ENCODE results near the gene MCC. TPM values are rescaled to one million over a fixed set of nuclear protein-coding genes. Genes with fewer than 3 reads are reported as not detected.
A peak's percentile ranks its signal among the peaks of the same experiment; 100 is the strongest.

Gene MCC
- total RNA-seq, 2 donors from 2014 or later, result 7.5 to 9.9 TPM

- whole genome bisulfite sequencing, 2 donors, result 78 to 83% methylated on average over 7 of the region's 7 CpGs
- DNase-seq (no peak), ATAC-seq (no peak)
Measured at GRCh38 chr5:113252066-113252465, 236.2 kb downstream of the MCC start.

GRCh38 chr5:113250341-113250953 is 237.8 kb downstream of the MCC start:
- TF ChIP-seq, protein P1, sequence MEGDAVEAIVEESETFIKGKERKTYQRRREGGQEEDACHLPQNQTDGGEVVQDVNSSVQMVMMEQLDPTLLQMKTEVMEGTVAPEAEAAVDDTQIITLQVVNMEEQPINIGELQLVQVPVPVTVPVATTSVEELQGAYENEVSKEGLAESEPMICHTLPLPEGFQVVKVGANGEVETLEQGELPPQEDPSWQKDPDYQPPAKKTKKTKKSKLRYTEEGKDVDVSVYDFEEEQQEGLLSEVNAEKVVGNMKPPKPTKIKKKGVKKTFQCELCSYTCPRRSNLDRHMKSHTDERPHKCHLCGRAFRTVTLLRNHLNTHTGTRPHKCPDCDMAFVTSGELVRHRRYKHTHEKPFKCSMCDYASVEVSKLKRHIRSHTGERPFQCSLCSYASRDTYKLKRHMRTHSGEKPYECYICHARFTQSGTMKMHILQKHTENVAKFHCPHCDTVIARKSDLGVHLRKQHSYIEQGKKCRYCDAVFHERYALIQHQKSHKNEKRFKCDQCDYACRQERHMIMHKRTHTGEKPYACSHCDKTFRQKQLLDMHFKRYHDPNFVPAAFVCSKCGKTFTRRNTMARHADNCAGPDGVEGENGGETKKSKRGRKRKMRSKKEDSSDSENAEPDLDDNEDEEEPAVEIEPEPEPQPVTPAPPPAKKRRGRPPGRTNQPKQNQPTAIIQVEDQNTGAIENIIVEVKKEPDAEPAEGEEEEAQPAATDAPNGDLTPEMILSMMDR (IDR thresholded peaks at IDR 0.05), result no peak
- no peak for TF ChIP-seq POLR2A (IDR thresholded peaks at IDR 0.05)
- peak overlapping the region in 2 of 4 donors; percentile 10 to 43 for H3K27ac ChIP-seq
- H3K36me3 ChIP-seq (replicated peaks in 1 of 2; ENCODE audit: insufficient read depth in 1 of 2, low read depth in 2 of 2), result no peaks in the 10 kb centered on the region
- no peaks in the 10 kb centered on the region for H3K27me3 ChIP-seq
- intact Hi-C loops (cut with DNase I), result no loop called here
- H3K9me3 ChIP-seq, result no peaks in the 10 kb centered on the region
- peak; percentile 67 for ATAC-seq
- WGBS, 2 donors, result 38 to 44% methylated on average over 7 of the region's 7 CpGs
- peaks cover 4% of the 10 kb centered on the region for H3K4me1 ChIP-seq
- peak in 3 of 4 donors; percentile 16 to 47 (median 24) for DNase-seq
- no peak overlapping the region for H3K4me3 ChIP-seq

More at GRCh38 chr5:113252066-113252465, 236.2 kb downstream of the MCC start:
- peaks cover 4% of the 10 kb centered on the region for H3K4me1 ChIP-seq
- intact Hi-C loops (cut with DNase I), result no loop called here
- no peaks in the 10 kb centered on the region for H3K36me3 ChIP-seq (replicated peaks in 1 of 2; ENCODE audit: insufficient read depth in 1 of 2, low read depth in 2 of 2)
- H3K9me3 ChIP-seq, result no peaks in the 10 kb centered on the region
- no peak for TF ChIP-seq POLR2A (IDR thresholded peaks at IDR 0.05)
- TF ChIP-seq, protein P1 (IDR thresholded peaks at IDR 0.05), result no peak
- H3K4me3 ChIP-seq, result no peak overlapping the region
- H3K27ac ChIP-seq, result no peak overlapping the region
- H3K27me3 ChIP-seq, result no peaks in the 10 kb centered on the region

GRCh38 chr5:113249206-113249605 is 239.0 kb downstream of the MCC start:
- H3K36me3 ChIP-seq (replicated peaks in 1 of 2; ENCODE audit: insufficient read depth in 1 of 2, low read depth in 2 of 2), result no peaks in the 10 kb centered on the region
- ATAC-seq, result no peak

GRCh38 chr5:113246361-113246870 is 241.8 kb downstream of the MCC start:
- Histone ChIP-seq H3K27ac (peak overlapping the region in 2 of 4 donors; percentile 3 to 17), H3K36me3 (replicated peaks in 1 of 2; ENCODE audit: insufficient read depth in 1 of 2, low read depth in 2 of 2) (no peaks in the 10 kb centered on the region), H3K4me1 (peaks cover 4% of the 10 kb centered on the region), H3K9me3 (no peaks in the 10 kb centered on the region), H3K4me3 (no peak overlapping the region), H3K27me3 (no peaks in the 10 kb centered on the region)
- peak; percentile 38 for ATAC-seq
- intact Hi-C loops (cut with DNase I), result no loop called here
- TF ChIP-seq, protein P1 (IDR thresholded peaks at IDR 0.05), result no peak
- TF ChIP-seq POLR2A (IDR thresholded peaks at IDR 0.05), result no peak
- 51 to 68% methylated on average over 5 of the region's 5 CpGs for WGBS, 2 donors
- peak in 1 of 4 donors; percentile 13 for DNase-seq

More at GRCh38 chr5:113249206-113249605, 239.0 kb downstream of the MCC start:
- intact Hi-C loops (cut with DNase I), result no loop called here
- no peak for DNase-seq
- H3K4me3 ChIP-seq, result no peak overlapping the region
- peak overlapping the region in 1 of 4 donors; percentile 43 for H3K27ac ChIP-seq
- WGBS, 2 donors, result 83 to 89% methylated on average over 1 of the region's 1 CpG
- TF ChIP-seq, protein P1 (IDR thresholded peaks at IDR 0.05), result no peak
- no peak for TF ChIP-seq POLR2A (IDR thresholded peaks at IDR 0.05)
- H3K27me3 ChIP-seq, result no peaks in the 10 kb centered on the region
- peaks cover 4% of the 10 kb centered on the region for H3K4me1 ChIP-seq
- H3K9me3 ChIP-seq, result no peaks in the 10 kb centered on the region
